IMR-90 (cell line): Measurements from ENCODE around the gene EPHX1. TPM values are rescaled to one million over a fixed set of nuclear protein-coding genes. Genes with fewer than 3 reads are reported as not detected.

ENCODE experiments used
- ATAC-seq: fragments of 200-7000 bp; cut with Tn5 transposase; 2 replicates; pipeline ENCODE4 v1.9.1; 2020; ENCODE audit warnings: low read depth, mild to moderate bottlenecking, moderate library complexity
- BruUV-seq: library from RNA; stranded (reverse); fragments of 400-500 nt; replicated peaks from 2 replicates; lab custom pipeline; 2021; lab: Mats Ljungman, UMichigan
- CTCF ChIA-PET: fragments of 300-600 bp; formaldehyde crosslinking; extraction: SDS; loops from one replicate; lab custom pipeline; 2021; ENCODE audit warnings: antibody characterized with exemption; lab: Yijun Ruan, JAX
- POLR2A ChIA-PET: fragments of 300-600 bp; sonication (Branson Sonifier 250); formaldehyde crosslinking; loops from one replicate; lab custom pipeline; 2022; ENCODE audit warnings: antibody characterized with exemption; ENCODE audit not compliant: unreplicated experiment; lab: Charles Lee
- DNase-seq: peaks from one replicate; pipeline ENCODE4 v3.0.0; 2013
- H2AFZ ChIP-seq: replicated peaks from 2 replicates; pipeline ENCODE3; 2013; ENCODE audit warnings: low read length, mild to moderate bottlenecking; ENCODE audit not compliant: poor library complexity
- H2AK5ac ChIP-seq: 2 replicates; pipeline ENCODE4 v1.6.1; 2013; ENCODE audit warnings: low read depth, low read length, inconsistent platforms
- H2AK9ac ChIP-seq: replicated peaks from 2 replicates; pipeline ENCODE3; 2013; ENCODE audit warnings: mild to moderate bottlenecking, low read depth, low read length, moderate library complexity; ENCODE audit not compliant: poor library complexity
- H2BK120ac ChIP-seq: 2 replicates; pipeline ENCODE4 v1.6.1; 2013; ENCODE audit warnings: low read depth, low read length, inconsistent platforms
- H2BK15ac ChIP-seq: 3 replicates; pipeline ENCODE4 v1.6.1; 2013; ENCODE audit warnings: low read depth, low read length, inconsistent platforms
- H2BK20ac ChIP-seq: 2 replicates; pipeline ENCODE4 v1.6.1; 2013; ENCODE audit warnings: low read depth, mild to moderate bottlenecking, inconsistent platforms, low read length, moderate library complexity
- H2BK5ac ChIP-seq: 2 replicates; pipeline ENCODE4 v1.6.1; 2013; ENCODE audit warnings: mild to moderate bottlenecking, low read depth, low read length, inconsistent platforms; ENCODE audit not compliant: poor library complexity, severe bottlenecking
- H3K14ac ChIP-seq: replicated peaks from 2 replicates; pipeline ENCODE4 v1.6.1; 2013; ENCODE audit warnings: low read depth, low read length, inconsistent platforms
- H3K18ac ChIP-seq: 2 replicates; pipeline ENCODE4 v1.6.1; 2013; ENCODE audit warnings: low read depth, low read length, control low read depth
- H3K23ac ChIP-seq: 2 replicates; pipeline ENCODE4 v1.6.1; 2013; ENCODE audit warnings: low read depth, low read length, inconsistent platforms
- H3K27ac ChIP-seq: 2 replicates; pipeline ENCODE4 v1.5.1; 2013; ENCODE audit warnings: mild to moderate bottlenecking, control low read depth, low read length; ENCODE audit not compliant: insufficient read depth
- H3K27me3 ChIP-seq: 2 replicates; pipeline ENCODE4 v1.6.1; 2013; ENCODE audit warnings: low read length; ENCODE audit not compliant: control insufficient read depth, insufficient read depth
- H3K36me3 ChIP-seq: 2 replicates; pipeline ENCODE4 v1.6.1; 2013; ENCODE audit warnings: low read length, mixed read lengths; ENCODE audit not compliant: control insufficient read depth, insufficient read depth
- H3K4ac ChIP-seq: 2 replicates; pipeline ENCODE4 v1.6.1; 2013; ENCODE audit warnings: low read depth, low read length, inconsistent platforms
- H3K4me1 ChIP-seq: 2 replicates; pipeline ENCODE4 v1.6.1; 2013; ENCODE audit warnings: low read length, mixed read lengths; ENCODE audit not compliant: control insufficient read depth, insufficient read depth
- H3K4me2 ChIP-seq: 2 replicates; pipeline ENCODE4 v1.6.1; 2013; ENCODE audit warnings: low read depth, mild to moderate bottlenecking, control low read depth, low read length, moderate library complexity
- H3K4me3 ChIP-seq: 2 replicates; pipeline ENCODE4 v1.5.1; 2013; ENCODE audit warnings: low read depth, mild to moderate bottlenecking, control low read depth, low read length, moderate library complexity; ENCODE audit not compliant: insufficient read depth
- H3K56ac ChIP-seq: 2 replicates; pipeline ENCODE4 v1.6.1; 2013; ENCODE audit warnings: low read length, inconsistent platforms; ENCODE audit not compliant: insufficient read depth; ENCODE audit errors: extremely low read depth
- H3K79me1 ChIP-seq, 2 experiments: 2 replicates each; pipeline ENCODE4 v1.6.1; 2013; ENCODE audit warnings: low read length in 2 of 2, inconsistent platforms in 1 of 2, low read depth in 1 of 2
- H3K9ac ChIP-seq: 2 replicates; pipeline ENCODE4 v1.6.1; 2013; ENCODE audit warnings: low read depth, low read length, control low read depth
- H3K9me1 ChIP-seq: 2 replicates; pipeline ENCODE4 v1.6.1; 2013; ENCODE audit warnings: low read length, inconsistent platforms; ENCODE audit not compliant: insufficient read depth
- H3K9me3 ChIP-seq: 2 replicates; pipeline ENCODE4 v1.6.1; 2013; ENCODE audit warnings: low read length; ENCODE audit not compliant: control insufficient read depth, insufficient read depth
- H4K20me1 ChIP-seq: 2 replicates; pipeline ENCODE4 v1.6.1; 2013; ENCODE audit warnings: low read length, inconsistent platforms; ENCODE audit not compliant: insufficient read depth
- H4K5ac ChIP-seq: 2 replicates; pipeline ENCODE4 v1.6.1; 2013; ENCODE audit warnings: mild to moderate bottlenecking, low read depth, low read length, control low read depth
- H4K8ac ChIP-seq, 2 experiments: 2 replicates each; pipeline ENCODE4 v1.6.1; 2013; ENCODE audit warnings: low read depth in 2 of 2, low read length in 2 of 2, control low read depth in 1 of 2, inconsistent platforms in 1 of 2
- H4K91ac ChIP-seq: 2 replicates; pipeline ENCODE4 v1.6.1; 2013; ENCODE audit warnings: low read depth, low read length, inconsistent platforms; ENCODE audit not compliant: insufficient read depth
- BHLHE40 ChIP-seq: fragments of 150-350 bp; IDR thresholded peaks from 2 replicates; pipeline ENCODE4 v1.6.1; 2016; ENCODE audit warnings: mild to moderate bottlenecking, low read depth, low read length
- CTCF ChIP-seq: conservative IDR thresholded peaks from 2 replicates; pipeline ENCODE4 v1.5.1; 2012; ENCODE audit warnings: mild to moderate bottlenecking, low read depth, low read length, improper control_type of control experiment
- ELK1 ChIP-seq: fragments of 150-350 bp; IDR thresholded peaks from 2 replicates; pipeline ENCODE4 v1.6.1; 2016; ENCODE audit warnings: low read depth, mild to moderate bottlenecking, low read length, moderate library complexity, borderline replicate concordance
- FOS ChIP-seq: fragments of 150-350 bp; IDR thresholded peaks from 2 replicates; pipeline ENCODE4 v1.6.1; 2016; ENCODE audit warnings: low read depth, low read length
- MXI1 ChIP-seq: IDR thresholded peaks from 2 replicates; pipeline ENCODE4 v1.6.1; 2012; ENCODE audit warnings: low read depth, mild to moderate bottlenecking, low read length, moderate library complexity, borderline replicate concordance
- RFX5 ChIP-seq: IDR thresholded peaks from 2 replicates; pipeline ENCODE4 v1.8.0; 2012; ENCODE audit warnings: low read depth, mild to moderate bottlenecking, low read length, moderate library complexity
- SMC3 ChIP-seq: fragments of 150-350 bp; IDR thresholded peaks from 2 replicates; pipeline ENCODE4 v1.6.1; 2016; ENCODE audit warnings: low read depth, mild to moderate bottlenecking, antibody characterized with exemption, low read length, moderate library complexity
- WGBS, 2 experiments: methylation state at CpG; one replicate each; pipeline versions ENCODE4 v1.1.5 to v1.1.7; 2013; ENCODE audit warnings: missing lambda C conversion rate in 2 of 2; ENCODE audit not compliant: insufficient read length in 1 of 2; ENCODE audit errors: extremely low coverage in 2 of 2; 5-methylcytosine and 5-hydroxymethylcytosine counted together
- dilution Hi-C: fragments of 300-500 bp; cut with HindIII; formaldehyde crosslinking; loops from one replicate; pipeline ENCODE4 v1.14.3; 2018; ENCODE audit warnings: low sequenced_read_pairs; ENCODE audit not compliant: unreplicated experiment
- in situ Hi-C: fragments of 300-500 bp; cut with MboI; formaldehyde crosslinking; loops from 3 replicates; pipeline ENCODE4 v1.14.3; 2019; ENCODE audit warnings: low sequenced_read_pairs, inconsistent platforms, mixed read lengths
- intact Hi-C: fragments of 100-400 bp; cut with micrococcal nuclease; formaldehyde crosslinking; loops from 2 replicates; pipeline ENCODE4 v1.10.0; 2022
- polyA plus RNA-seq, 3 experiments: library from polyadenylated mRNA; depleted of rRNA; stranded (reverse); fragments of >200 nt; gene quantifications; 2 replicates each; pipeline ENCODE4 v1.2.3, GENCODE V29; 2012; ENCODE audit warnings: low replicate concordance in 1 of 3
- total RNA-seq: library from RNA; depleted of rRNA; stranded (reverse); fragments of >200 nt; gene quantifications from 2 replicates; pipeline ENCODE4 v1.2.3, GENCODE V29; 2012

The EPHX1 gene
- total and polyA plus RNA-seq, 2 of the 4 experiments (the other 2 are of a cell fraction): 20.3 to 46.3 TPM

- Histone ChIP-seq H3K79me1 (0 out of 4 replicates have a peak, but pooled peaks cover 3% of the 10 kb centered on the region in 2 experiments), H2AK9ac (no peak overlapping the region), H3K9me3 (no peaks in the 10 kb centered on the region), H2AFZ (no peak overlapping the region), H3K9ac (no peak overlapping the region), H3K18ac (no peak overlapping the region), H2AK5ac (no peak overlapping the region), H4K91ac (no peak overlapping the region), H4K20me1 (no peaks in the 10 kb centered on the region; the same call in 1 of the 2 replicates), H4K8ac (no peak overlapping the region), H2BK120ac (no peak overlapping the region), H3K4me3 (no peak overlapping the region), H3K14ac (no peak overlapping the region), H2BK20ac (no peak overlapping the region), H3K27ac (no peak overlapping the region), H3K36me3 (peaks cover 4% of the 10 kb centered on the region), H3K4me2 (no peak overlapping the region), H4K5ac (no peak overlapping the region), H3K4ac (no peak overlapping the region), H2BK15ac (no peak overlapping the region), H3K56ac (no peak overlapping the region), H3K23ac (no peak overlapping the region), H3K4me1 (peaks cover 2% of the 10 kb centered on the region; the same call in 1 of the 2 replicates), H3K9me1 (0 out of 2 replicates have a peak, but pooled peaks cover 5% of the 10 kb centered on the region), H3K27me3 (no peaks in the 10 kb centered on the region), H2BK5ac (no peak overlapping the region)
- DNase-seq: no peak
- in situ Hi-C loops (no loop called here), dilution Hi-C loops (no loop called here), intact Hi-C loops (no loop called here)
- POLR2A ChIA-PET: no interaction called here
- WGBS, 2 experiments: 80% methylated on average over 2 of the region's 12 CpGs; no CpG with 5 or more reads in 1 of the 2 experiments
- no peak for ATAC-seq
- TF ChIP-seq BHLHE40 (no peak), CTCF (no peak), ELK1 (no peak), SMC3 (no peak), FOS (no peak), MXI1 (no peak), RFX5 (no peak)
- BruUV-seq: no TSS peak
- CTCF ChIA-PET: no interaction called here
Observed at GRCh38 chr1:225824533-225824941, 14.6 kb downstream of the EPHX1 start.
